Measurements from ENCODE around the gene NT5C2. TPM values are rescaled to one million over a fixed set of nuclear protein-coding genes. Genes with fewer than 3 reads are reported as not detected.

The NT5C2 gene
- total RNA-seq, 4 donors from 2014 or later = 91.2 to 98.3 (median 92.5) TPM

DNA sequence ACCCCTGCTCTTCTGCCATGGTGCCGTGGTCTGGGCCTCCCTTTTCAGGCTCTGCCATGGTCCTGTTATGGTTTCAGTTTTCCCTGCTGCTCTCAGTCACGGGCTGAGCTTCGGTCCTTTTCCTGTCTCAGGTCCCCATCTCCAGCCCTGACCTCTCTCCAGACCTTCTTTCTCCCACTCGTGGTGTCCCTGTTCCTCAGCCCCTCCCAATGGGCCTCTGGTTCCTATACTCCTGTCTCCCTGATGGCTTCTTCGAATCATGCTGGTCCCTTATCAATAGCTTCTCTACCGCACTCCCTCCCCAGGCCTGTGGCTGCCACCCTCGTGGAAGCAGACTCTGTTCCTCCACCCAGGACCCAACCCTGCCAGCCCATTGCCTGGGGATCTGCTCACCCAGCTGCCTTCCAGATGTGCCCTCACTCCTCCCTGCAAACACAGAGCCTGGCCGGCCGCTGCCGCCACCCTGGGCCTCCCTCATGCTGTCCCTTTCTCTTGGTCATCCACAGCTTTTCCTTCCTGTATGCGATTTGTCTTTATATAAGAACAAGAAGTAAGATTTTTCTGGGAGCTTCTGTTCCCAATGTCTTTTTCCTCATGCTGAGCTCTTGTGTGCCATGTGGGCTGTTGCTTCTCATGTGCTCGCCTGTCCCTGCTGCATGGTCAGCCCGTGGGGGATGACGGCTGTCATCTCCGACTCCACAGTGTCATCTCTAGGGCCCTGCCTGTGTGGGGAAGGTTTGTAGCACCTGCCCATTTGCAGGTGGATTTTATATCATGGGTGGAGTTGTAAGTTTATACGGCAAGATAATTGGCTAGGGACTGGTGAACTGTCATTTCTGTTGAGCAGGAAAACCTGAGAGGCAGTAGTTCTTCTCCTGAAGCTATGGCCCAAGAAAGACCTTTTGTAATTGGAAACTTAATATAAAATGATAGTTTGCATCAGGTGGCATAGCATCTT lies 126.7 kb downstream of the NT5C2 start:
- no peak for DNase-seq
- H3K9me3 ChIP-seq = no peaks in the 10 kb centered on the region
- peaks cover 0 to 13% (median 3%) of the 10 kb centered on the region in 3 donors for H3K4me1 ChIP-seq
- no peak overlapping the region for H3K27ac ChIP-seq
- H3K4me3 ChIP-seq = no peak overlapping the region
- intact Hi-C loops (cut with DNase I) = loop anchor here (5.0 to 10.0 kb wide), 3 partner anchors 149 to 232 kb away; partner anchors contain the start of genes CNNM2, CYP17A1 and RPEL1
- no peaks in the 10 kb centered on the region for H3K27me3 ChIP-seq
- H3K36me3 ChIP-seq = no peaks in the 10 kb centered on the region
- TF ChIP-seq POLR2A (IDR thresholded peaks at IDR 0.05) = no peak
- TF ChIP-seq, protein P1, sequence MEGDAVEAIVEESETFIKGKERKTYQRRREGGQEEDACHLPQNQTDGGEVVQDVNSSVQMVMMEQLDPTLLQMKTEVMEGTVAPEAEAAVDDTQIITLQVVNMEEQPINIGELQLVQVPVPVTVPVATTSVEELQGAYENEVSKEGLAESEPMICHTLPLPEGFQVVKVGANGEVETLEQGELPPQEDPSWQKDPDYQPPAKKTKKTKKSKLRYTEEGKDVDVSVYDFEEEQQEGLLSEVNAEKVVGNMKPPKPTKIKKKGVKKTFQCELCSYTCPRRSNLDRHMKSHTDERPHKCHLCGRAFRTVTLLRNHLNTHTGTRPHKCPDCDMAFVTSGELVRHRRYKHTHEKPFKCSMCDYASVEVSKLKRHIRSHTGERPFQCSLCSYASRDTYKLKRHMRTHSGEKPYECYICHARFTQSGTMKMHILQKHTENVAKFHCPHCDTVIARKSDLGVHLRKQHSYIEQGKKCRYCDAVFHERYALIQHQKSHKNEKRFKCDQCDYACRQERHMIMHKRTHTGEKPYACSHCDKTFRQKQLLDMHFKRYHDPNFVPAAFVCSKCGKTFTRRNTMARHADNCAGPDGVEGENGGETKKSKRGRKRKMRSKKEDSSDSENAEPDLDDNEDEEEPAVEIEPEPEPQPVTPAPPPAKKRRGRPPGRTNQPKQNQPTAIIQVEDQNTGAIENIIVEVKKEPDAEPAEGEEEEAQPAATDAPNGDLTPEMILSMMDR (IDR thresholded peaks at IDR 0.05) = no peak
- WGBS, 2 donors = 84 to 88% methylated on average over 15 to 16 of the region's 16 CpGs

DNA sequence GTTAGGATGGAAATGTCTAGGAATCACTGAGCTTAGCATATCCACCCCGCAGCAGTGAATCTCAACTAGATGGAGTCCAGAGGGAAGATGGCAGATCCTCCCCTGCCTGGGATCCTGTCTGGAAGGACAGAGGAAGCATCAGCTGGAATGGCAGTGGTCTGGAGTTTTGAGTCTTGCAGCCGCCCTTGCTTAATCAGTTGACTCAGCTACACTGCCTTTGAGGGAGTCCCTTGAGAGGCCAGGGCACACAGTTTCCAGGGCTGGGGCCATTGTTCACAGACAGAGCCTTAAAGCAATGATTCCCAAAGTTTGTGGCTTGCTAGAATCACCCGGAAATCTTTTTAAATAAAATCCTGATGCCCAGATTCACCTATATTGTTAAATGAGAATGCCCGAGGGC lies 128.1 kb downstream of the NT5C2 start:
- no peaks in the 10 kb centered on the region for H3K27me3 ChIP-seq
- H3K9me3 ChIP-seq = no peaks in the 10 kb centered on the region
- no peaks in the 10 kb centered on the region for H3K36me3 ChIP-seq
- intact Hi-C loops (cut with DNase I) = loop anchor here (5.0 to 10.0 kb wide), 3 partner anchors 148 to 230 kb away; partner anchors contain the start of genes CNNM2, CYP17A1 and RPEL1
- peaks cover 0 to 8% (median 3%) of the 10 kb centered on the region in 3 donors for H3K4me1 ChIP-seq
- TF ChIP-seq POLR2A (IDR thresholded peaks at IDR 0.05) = no peak
- TF ChIP-seq, protein P1 (IDR thresholded peaks at IDR 0.05) = no peak
- WGBS, 2 donors = 86 to 90% methylated on average over 4 of the region's 4 CpGs
- DNase-seq = no peak
- no peak overlapping the region for H3K4me3 ChIP-seq
- H3K27ac ChIP-seq = no peak overlapping the region

DNA sequence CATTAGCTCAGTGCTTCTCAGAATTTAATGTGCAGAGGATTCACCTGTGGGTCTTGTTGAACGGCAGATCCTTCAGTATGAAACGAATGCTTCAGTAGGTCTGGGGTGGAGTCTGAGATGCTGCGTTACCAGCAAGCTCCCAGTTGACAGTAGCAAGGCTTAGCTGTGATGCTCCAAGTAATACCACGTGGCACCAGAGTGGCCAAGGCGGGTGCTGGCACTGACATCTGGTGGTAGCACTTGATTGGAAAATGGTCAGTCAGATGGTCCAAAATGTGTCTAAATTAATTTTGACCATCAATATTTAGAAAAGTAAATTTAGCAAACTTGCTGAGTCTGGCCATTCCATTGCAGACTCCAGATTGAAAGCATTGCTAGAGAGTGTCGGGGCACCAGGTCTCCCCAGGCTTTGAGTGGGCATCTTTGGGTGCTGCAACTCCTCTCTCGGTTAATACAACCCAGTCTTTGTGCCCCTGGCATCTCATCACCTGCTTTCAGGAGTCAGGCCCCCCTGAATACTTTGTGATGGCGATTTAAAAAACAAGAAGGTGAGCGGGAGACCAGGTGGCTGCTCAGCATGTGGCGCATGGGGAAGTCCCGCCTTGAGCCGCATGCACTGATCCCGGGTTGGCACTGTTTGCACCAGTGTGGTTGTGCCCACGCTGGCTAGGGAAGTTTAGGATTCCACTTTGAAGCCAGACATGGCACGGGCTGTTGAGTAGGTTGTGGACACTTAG lies 130.1 kb downstream of the NT5C2 start:
- DNase-seq = no peak
- H3K4me3 ChIP-seq = no peak overlapping the region
- H3K27me3 ChIP-seq = no peaks in the 10 kb centered on the region
- H3K4me1 ChIP-seq = no peaks in the 10 kb centered on the region
- no peaks in the 10 kb centered on the region for H3K9me3 ChIP-seq
- WGBS, 2 donors = 79 to 84% methylated on average over 13 to 15 of the region's 15 CpGs
- intact Hi-C loops (cut with DNase I) = loop anchor here (10.0 kb wide), 2 partner anchors 182 to 228 kb away; partner anchors contain the start of genes CYP17A1 and RPEL1
- TF ChIP-seq, protein P1 (IDR thresholded peaks at IDR 0.05) = no peak
- TF ChIP-seq POLR2A (IDR thresholded peaks at IDR 0.05) = no peak
- H3K36me3 ChIP-seq = no peaks in the 10 kb centered on the region
- no peak overlapping the region for H3K27ac ChIP-seq

DNA sequence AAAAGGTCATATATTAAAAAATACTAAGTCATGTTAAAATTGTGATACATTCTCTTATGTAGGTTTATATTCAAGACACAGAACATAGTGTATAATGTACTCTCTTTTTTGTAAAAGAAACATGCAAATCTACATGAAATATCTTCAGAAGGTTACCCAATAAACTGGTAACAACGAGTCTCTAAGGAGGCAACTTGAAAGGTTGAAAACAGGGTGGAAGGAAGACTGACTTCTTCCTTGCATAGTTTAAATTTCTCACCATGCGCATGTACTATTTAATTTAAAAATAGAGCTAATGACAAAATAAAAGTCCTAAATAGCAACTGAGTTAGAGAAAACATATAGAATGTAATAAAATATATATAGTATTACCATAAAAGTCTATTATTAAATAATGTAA lies 132.5 kb downstream of the NT5C2 start:
- Histone ChIP-seq H3K4me1 (no peaks in the 10 kb centered on the region), H3K27me3 (no peaks in the 10 kb centered on the region), H3K4me3 (no peak overlapping the region), H3K36me3 (peaks cover 0 to 8% (median 0%) of the 10 kb centered on the region in 3 donors), H3K27ac (no peak overlapping the region), H3K9me3 (no peaks in the 10 kb centered on the region)
- intact Hi-C loops (cut with DNase I) = loop anchor here (10.0 kb wide), 2 partner anchors 184 to 226 kb away; partner anchors contain the start of genes CYP17A1 and RPEL1
- 66 to 89% methylated on average over 2 of the region's 2 CpGs for WGBS, 2 donors
- TF ChIP-seq POLR2A (IDR thresholded peaks at IDR 0.05) = no peak
- TF ChIP-seq, protein P1 (IDR thresholded peaks at IDR 0.05) = no peak
- DNase-seq = no peak
